GM12873 (cell line): ENCODE measurements around the gene BNC1.

Source experiments
- CTCF ChIP-seq: IDR thresholded peaks from 2 replicates; pipeline ENCODE4 v1.5.1; 2012; ENCODE audit warnings: low read depth, mild to moderate bottlenecking, moderate library complexity, low read length, control low read depth; ENCODE audit not compliant: insufficient read depth; ENCODE audit errors: missing control alignments

The BNC1 gene

DNA sequence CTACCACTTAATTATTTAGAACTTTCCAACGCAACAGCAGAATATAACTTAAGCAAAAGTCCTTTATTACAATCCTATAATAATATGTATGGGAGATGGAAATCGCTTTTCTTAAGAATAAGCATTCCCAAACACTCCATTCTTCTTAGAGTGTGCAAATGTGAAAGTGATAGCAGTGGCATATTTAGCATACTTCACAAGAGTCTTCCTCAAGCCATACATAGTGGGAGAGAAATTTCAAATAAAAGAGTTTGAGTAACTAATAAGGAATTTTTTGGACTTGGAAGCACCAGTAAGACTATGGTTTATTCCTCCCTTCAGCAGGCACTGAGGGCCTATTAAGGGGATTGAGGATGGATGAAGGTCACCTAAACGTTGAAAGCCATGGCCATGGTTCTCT is 22.1 kb upstream of the BNC1 start:
- no peak for TF ChIP-seq CTCF

DNA sequence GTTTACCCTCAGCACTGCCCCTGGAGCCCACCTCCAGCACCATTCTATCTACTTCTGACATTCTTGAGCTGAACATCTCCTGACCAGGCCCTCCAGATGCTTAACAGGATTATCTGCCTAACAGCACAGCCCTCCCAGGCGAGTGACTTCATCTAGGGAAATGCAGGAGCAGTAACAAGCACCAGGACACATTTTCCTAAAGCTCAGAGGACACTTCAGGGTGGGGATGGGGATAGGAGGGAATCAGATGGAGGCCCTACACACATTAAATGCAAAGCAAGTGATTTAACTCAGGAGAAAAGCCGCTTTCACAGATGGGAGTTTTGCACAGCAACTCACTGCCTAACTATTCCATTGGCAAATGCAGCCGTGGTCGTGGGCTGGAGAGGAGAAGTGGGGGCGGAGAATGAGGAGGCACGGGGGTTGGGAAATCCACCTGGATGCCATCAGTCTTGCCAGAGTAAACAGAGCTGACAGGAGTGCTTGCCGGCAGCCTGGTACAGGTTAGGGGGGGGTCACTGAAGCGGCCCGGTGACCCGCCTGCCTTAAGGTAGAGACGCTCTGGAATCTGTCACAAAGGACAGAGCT is 21.3 kb upstream of the BNC1 start:
- TF ChIP-seq CTCF, result no peak

DNA sequence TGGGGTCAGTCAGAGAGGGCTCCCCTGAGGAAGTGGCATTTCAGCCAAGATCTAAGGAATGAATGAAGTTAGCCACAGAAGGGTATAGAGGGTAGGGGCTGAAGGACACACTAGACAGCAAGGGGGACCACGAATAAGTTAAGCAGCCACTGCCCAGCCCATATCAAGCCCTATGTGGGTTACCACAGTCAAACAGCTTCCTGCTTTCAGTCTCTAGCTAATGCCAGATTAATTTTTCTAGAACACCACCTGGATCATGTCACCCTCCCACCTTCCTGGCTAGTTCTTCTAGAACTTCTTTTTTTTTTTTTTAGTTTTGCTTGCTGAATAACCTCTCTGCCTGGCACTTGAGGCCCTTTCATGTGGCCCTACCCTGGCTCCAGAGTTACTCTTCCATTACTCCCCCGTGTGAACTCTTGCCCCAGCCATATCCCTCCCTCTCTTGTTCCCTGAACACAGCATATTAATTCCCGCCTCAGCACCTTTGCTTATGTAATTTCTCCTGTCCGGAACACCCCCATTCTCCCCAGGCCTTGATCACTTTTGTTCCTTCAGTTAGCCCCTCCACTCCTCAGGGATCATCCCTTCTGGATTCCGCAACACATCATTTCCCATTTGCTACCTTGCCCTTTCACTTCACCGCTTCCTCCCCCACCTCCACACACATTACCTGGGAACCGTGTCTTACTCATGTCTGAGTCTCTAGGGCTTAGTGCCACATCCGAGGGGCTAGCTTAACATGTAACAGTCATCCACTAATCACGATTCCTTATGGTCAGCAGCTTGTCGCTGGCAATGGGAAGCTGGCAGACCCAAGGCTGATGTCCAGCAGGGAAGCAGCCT is 20.6 kb upstream of the BNC1 start:
- no peak for TF ChIP-seq CTCF

DNA sequence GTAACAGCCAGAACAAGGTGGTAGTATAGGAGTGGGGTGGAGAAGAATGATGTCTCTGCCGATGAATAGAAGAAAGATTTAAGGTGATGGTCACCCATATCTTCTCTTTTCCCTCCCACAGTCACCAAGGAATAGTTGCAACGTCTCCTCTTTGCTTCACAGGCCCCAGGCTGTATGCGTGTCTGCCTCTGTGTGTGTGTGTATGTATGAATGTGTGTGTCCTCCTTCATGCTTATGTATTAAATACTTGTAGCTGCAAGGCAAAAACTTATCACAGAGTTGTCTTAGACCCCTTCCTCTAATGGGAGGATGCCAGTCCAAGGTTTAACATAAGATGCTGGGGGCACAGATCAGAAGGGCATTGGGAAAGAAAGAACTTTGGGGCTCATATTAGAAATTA is 19.1 kb upstream of the BNC1 start:
- no peak for TF ChIP-seq CTCF

- no peak for TF ChIP-seq CTCF
Measured at GRCh38 chr15:83300826-83301225, 16.4 kb upstream of the BNC1 start.

- TF ChIP-seq CTCF, result no peak
Measured at GRCh38 chr15:83299462-83299861, 15.0 kb upstream of the BNC1 start.

DNA sequence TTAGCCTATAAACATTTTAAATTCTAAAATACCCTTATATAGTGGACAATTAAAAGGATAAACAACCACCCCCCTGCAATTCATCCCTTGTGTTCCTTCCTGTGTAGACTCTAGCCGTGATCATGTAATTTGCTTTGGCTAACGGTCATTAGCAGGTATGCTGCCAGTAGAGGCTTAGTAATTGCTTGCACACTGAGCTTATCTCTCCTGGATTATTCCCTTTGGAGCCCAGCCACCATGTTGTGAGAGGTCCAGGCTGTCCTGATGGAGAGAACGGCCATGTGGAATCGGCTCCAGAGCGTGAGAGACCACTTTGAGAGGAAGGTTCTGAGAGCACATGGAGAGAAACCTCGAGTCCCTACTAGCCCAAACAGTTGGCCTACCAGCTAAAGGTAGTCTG is 11.0 kb upstream of the BNC1 start:
- TF ChIP-seq CTCF, result no peak
